Panc1 (cell line): ENCODE results near the gene PCK2. TPM values are rescaled to one million over a fixed set of nuclear protein-coding genes. Genes with fewer than 3 reads are reported as not detected.

Source experiments
- ATAC-seq: fragments of 200-7000 bp; cut with Tn5 transposase; 2 replicates; pipeline ENCODE4 v1.9.1; 2020; ENCODE audit warnings: mild to moderate bottlenecking, moderate library complexity
- BruUV-seq: library from RNA; stranded (reverse); fragments of 400-500 nt; replicated peaks from 2 replicates; lab custom pipeline; 2021; lab: Mats Ljungman, UMichigan
- CTCF ChIA-PET: fragments of 300-600 bp; sonication (Branson Sonifier 250); formaldehyde crosslinking; loops from one replicate; lab custom pipeline; 2022; ENCODE audit warnings: antibody characterized with exemption; lab: Charles Lee
- POLR2A ChIA-PET: fragments of 300-600 bp; sonication (Branson Sonifier 250); formaldehyde crosslinking; loops from one replicate; lab custom pipeline; 2022; ENCODE audit warnings: antibody characterized with exemption; lab: Charles Lee
- DNase-seq: peaks from one replicate; pipeline ENCODE4 v3.0.0-alpha.2; 2010; ENCODE audit warnings: low read depth, low spot score
- H3K27ac ChIP-seq: 2 replicates; pipeline ENCODE4 v1.5.1; 2011; ENCODE audit warnings: mild to moderate bottlenecking, low read length, inconsistent platforms
- H3K27me3 ChIP-seq: fragments of 200-500 bp; sonication (Bioruptor generic); 2 replicates; pipeline ENCODE4 v1.6.0; 2014; ENCODE audit warnings: low read length, inconsistent platforms; ENCODE audit not compliant: control insufficient read depth, insufficient read depth
- H3K36me3 ChIP-seq: fragments of 200-500 bp; sonication (Bioruptor generic); 2 replicates; pipeline ENCODE4 v1.5.1; 2014; ENCODE audit warnings: inconsistent platforms, mild to moderate bottlenecking, low read length, moderate library complexity; ENCODE audit not compliant: control insufficient read depth, insufficient read depth
- H3K4me1 ChIP-seq: 2 replicates; pipeline ENCODE4 v1.5.1; 2011; ENCODE audit warnings: inconsistent platforms, mild to moderate bottlenecking, low read length, moderate library complexity; ENCODE audit not compliant: control insufficient read depth, insufficient read depth
- H3K4me3 ChIP-seq, 2 experiments: 2 replicates each; pipeline ENCODE4 v1.5.1; 2011 to 2012; ENCODE audit warnings: low read depth in 2 of 2, low read length in 2 of 2, mild to moderate bottlenecking in 2 of 2, inconsistent platforms in 1 of 2, moderate library complexity in 1 of 2
- H3K9me3 ChIP-seq: fragments of 200-500 bp; sonication (Bioruptor generic); 2 replicates; pipeline ENCODE4 v1.5.1; 2014; ENCODE audit warnings: low read depth, mild to moderate bottlenecking, inconsistent platforms, low read length, moderate library complexity; ENCODE audit not compliant: control insufficient read depth, insufficient read depth
- CTCF ChIP-seq: fragments of 450-650 bp; IDR thresholded peaks from 2 replicates; pipeline ENCODE4 v1.5.1; 2017; ENCODE audit warnings: mild to moderate bottlenecking
- POLR2AphosphoS5 ChIP-seq: IDR thresholded peaks from 2 replicates; pipeline ENCODE4 v1.6.1; 2012; ENCODE audit warnings: mild to moderate bottlenecking, low read depth, low read length, moderate library complexity
- REST ChIP-seq, 2 experiments: IDR thresholded peaks; 2 replicates each; pipeline ENCODE4 v1.6.1; 2011 to 2012; ENCODE audit warnings: low read depth in 2 of 2, control low read depth in 1 of 2, low read length in 1 of 2, mild to moderate bottlenecking in 1 of 2, moderate library complexity in 1 of 2; ENCODE audit not compliant: insufficient read depth in 1 of 2
- SIN3A ChIP-seq: IDR thresholded peaks from 2 replicates; pipeline ENCODE4 v1.6.1; 2012; ENCODE audit warnings: low read depth, mild to moderate bottlenecking, low read length, moderate library complexity, borderline replicate concordance; ENCODE audit not compliant: insufficient read depth
- TCF7L2 ChIP-seq: IDR thresholded peaks from 2 replicates; pipeline ENCODE4 v1.6.1; 2011; ENCODE audit warnings: mild to moderate bottlenecking, low read depth, low read length, inconsistent platforms
- in situ Hi-C: cut with HindIII; loops from 2 replicates; pipeline ENCODE4 v1.10.0; 2016; ENCODE audit warnings: low sequenced_read_pairs, low pct_unique_long_range_greater_than_20kb
- intact Hi-C: fragments of 100-400 bp; cut with micrococcal nuclease; formaldehyde crosslinking; loops from one replicate; pipeline ENCODE4 v1.10.0; 2022; ENCODE audit not compliant: unreplicated experiment
- total RNA-seq: library from RNA; stranded (reverse); gene quantifications from one replicate; pipeline ENCODE4 v1.2.1, GENCODE V29; 2021; ENCODE audit not compliant: unreplicated experiment

PCK2 gene
- total RNA-seq, 1 experiment from 2014 or later = 24.5 TPM

GRCh38 chr14:24119691-24120090 lies 25.6 kb downstream of the PCK2 start:
- no peak for TF ChIP-seq CTCF
- no peak for TF ChIP-seq SIN3A
- TF ChIP-seq TCF7L2 = no peak
- no peak for TF ChIP-seq POLR2AphosphoS5
- TF ChIP-seq REST (IDR thresholded peaks at IDR 0.05; ENCODE audit: insufficient read depth in 1 of 2, low read depth in 2 of 2, low read length in 1 of 2) = no peak
- Histone ChIP-seq H3K36me3 (peaks cover 2% of the 10 kb centered on the region), H3K4me3 (no peak overlapping the region), H3K27ac (no peak overlapping the region), H3K27me3 (no peaks in the 10 kb centered on the region), H3K4me1 (no peaks in the 10 kb centered on the region), H3K9me3 (no peaks in the 10 kb centered on the region)
- intact Hi-C loops = no loop called here
- ATAC-seq (no peak), DNase-seq (no peak)
- POLR2A ChIA-PET = no interaction called here
- BruUV-seq = no TSS peak
- in situ Hi-C loops = no loop called here
- CTCF ChIA-PET = interaction anchor here (0.5 kb wide), 1 partner anchor 11 kb away, joined by 3 read pairs; no protein-coding TSS in a partner anchor

GRCh38 chr14:24121210-24121609 lies 27.1 kb downstream of the PCK2 start:
- in situ Hi-C loops (no loop called here), intact Hi-C loops (no loop called here)
- H3K4me1 ChIP-seq = no peaks in the 10 kb centered on the region
- peaks cover 2% of the 10 kb centered on the region for H3K36me3 ChIP-seq
- H3K27me3 ChIP-seq = no peaks in the 10 kb centered on the region
- DNase-seq (no peak), ATAC-seq (no peak)
- H3K27ac ChIP-seq = no peak overlapping the region
- CTCF ChIA-PET = no interaction called here
- no peak for TF ChIP-seq TCF7L2
- no peak for TF ChIP-seq CTCF
- no peak for TF ChIP-seq POLR2AphosphoS5
- no peak for TF ChIP-seq SIN3A
- TF ChIP-seq REST (IDR thresholded peaks at IDR 0.05; ENCODE audit: insufficient read depth in 1 of 2, low read depth in 2 of 2, low read length in 1 of 2) = no peak
- H3K9me3 ChIP-seq = no peaks in the 10 kb centered on the region
- no TSS peak for BruUV-seq
- no peak overlapping the region for H3K4me3 ChIP-seq
- POLR2A ChIA-PET = no interaction called here
